Osteoblast (primary cell): ENCODE results near the gene BCAT1. TPM values are rescaled to one million over a fixed set of nuclear protein-coding genes. Genes with fewer than 3 reads are reported as not detected.

Source experiments
- DNase-seq: peaks from one replicate; pipeline ENCODE4 v3.0.0; 2011; ENCODE audit warnings: low spot score, mixed read lengths; ENCODE audit not compliant: insufficient read length; ENCODE audit errors: missing footprints
- H2AFZ ChIP-seq: 2 replicates; pipeline ENCODE4 v1.6.0; 2011; ENCODE audit warnings: mild to moderate bottlenecking, low read length
- H3K27ac ChIP-seq: 2 replicates; pipeline ENCODE4 v1.5.1; 2011; ENCODE audit warnings: mild to moderate bottlenecking, low read depth, low read length, moderate library complexity
- H3K27me3 ChIP-seq: 2 replicates; pipeline ENCODE4 v1.6.0; 2012; ENCODE audit warnings: mild to moderate bottlenecking, control low read depth, inconsistent platforms, low read length, moderate library complexity; ENCODE audit not compliant: insufficient read depth
- H3K36me3 ChIP-seq: 2 replicates; pipeline ENCODE4 v1.5.1; 2011; ENCODE audit warnings: mild to moderate bottlenecking, low read length, control low read depth, moderate library complexity; ENCODE audit not compliant: insufficient read depth
- H3K4me1 ChIP-seq: 2 replicates; pipeline ENCODE4 v1.5.1; 2011; ENCODE audit warnings: mild to moderate bottlenecking, low read length, control low read depth, moderate library complexity; ENCODE audit not compliant: insufficient read depth
- H3K4me2 ChIP-seq: 2 replicates; pipeline ENCODE4 v1.6.0; 2011; ENCODE audit warnings: mild to moderate bottlenecking, low read length; ENCODE audit not compliant: insufficient read depth
- H3K4me3 ChIP-seq: fragments of 200-600 bp; sonication (generic); 3 replicates; pipeline ENCODE4 v1.5.1; 2012; ENCODE audit warnings: mild to moderate bottlenecking, low read length, inconsistent platforms; ENCODE audit not compliant: insufficient read depth
- H3K79me2 ChIP-seq: 2 replicates; pipeline ENCODE4 v1.6.0; 2012; ENCODE audit warnings: mild to moderate bottlenecking, low read length, control low read depth, inconsistent platforms; ENCODE audit not compliant: insufficient read depth
- H3K9me3 ChIP-seq: 2 replicates; pipeline ENCODE4 v1.5.1; 2011; ENCODE audit warnings: low read depth, low read length, control low read depth
- H4K20me1 ChIP-seq: 2 replicates; pipeline ENCODE4 v1.6.0; 2012; ENCODE audit warnings: mild to moderate bottlenecking, low read length, control low read depth; ENCODE audit not compliant: insufficient read depth
- total RNA-seq: library from RNA; depleted of rRNA; stranded (reverse); fragments of >200 nt; gene quantifications from 2 replicates; pipeline ENCODE4 v1.2.3, GENCODE V29; 2012
- TF ChIP-seq, protein P1 (sequence below): IDR thresholded peaks from 2 replicates; pipeline ENCODE4 v1.5.1; 2011; ENCODE audit warnings: mild to moderate bottlenecking, low read depth, low read length, moderate library complexity; ENCODE audit errors: extremely low read depth

The BCAT1 gene
- total RNA-seq, 1 donor: 273 TPM

DNA sequence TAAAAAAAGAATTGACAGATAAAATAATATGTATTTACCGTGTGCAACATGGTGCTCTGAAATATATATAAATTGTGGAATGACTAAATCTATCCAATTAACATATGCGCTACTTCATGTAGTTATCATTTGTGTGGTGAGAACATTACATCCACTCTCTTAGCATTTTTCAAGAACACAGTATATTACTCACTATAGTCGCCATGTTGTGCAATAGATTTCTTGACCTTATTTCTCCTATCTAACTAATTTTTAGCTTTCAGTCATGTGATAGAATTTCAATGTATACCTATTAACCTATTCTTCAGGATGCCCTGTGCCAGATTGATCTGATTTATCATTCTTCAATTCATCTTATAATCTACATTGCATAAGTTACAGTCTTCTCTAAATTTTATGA lies 178.6 kb downstream of the BCAT1 start:
- DNase-seq: no peak
- Histone ChIP-seq H3K9me3 (no peaks in the 10 kb centered on the region), H2AFZ (peak overlapping the region; percentile 0), H3K27me3 (no peaks in the 10 kb centered on the region), H4K20me1 (no peaks in the 10 kb centered on the region), H3K4me2 (peak overlapping the region; percentile 11), H3K4me1 (peaks cover 5% of the 10 kb centered on the region), H3K27ac (peak overlapping the region; percentile 3), H3K79me2 (no peaks in the 10 kb centered on the region), H3K36me3 (no peaks in the 10 kb centered on the region), H3K4me3 (no peak overlapping the region)
- TF ChIP-seq, protein P1, sequence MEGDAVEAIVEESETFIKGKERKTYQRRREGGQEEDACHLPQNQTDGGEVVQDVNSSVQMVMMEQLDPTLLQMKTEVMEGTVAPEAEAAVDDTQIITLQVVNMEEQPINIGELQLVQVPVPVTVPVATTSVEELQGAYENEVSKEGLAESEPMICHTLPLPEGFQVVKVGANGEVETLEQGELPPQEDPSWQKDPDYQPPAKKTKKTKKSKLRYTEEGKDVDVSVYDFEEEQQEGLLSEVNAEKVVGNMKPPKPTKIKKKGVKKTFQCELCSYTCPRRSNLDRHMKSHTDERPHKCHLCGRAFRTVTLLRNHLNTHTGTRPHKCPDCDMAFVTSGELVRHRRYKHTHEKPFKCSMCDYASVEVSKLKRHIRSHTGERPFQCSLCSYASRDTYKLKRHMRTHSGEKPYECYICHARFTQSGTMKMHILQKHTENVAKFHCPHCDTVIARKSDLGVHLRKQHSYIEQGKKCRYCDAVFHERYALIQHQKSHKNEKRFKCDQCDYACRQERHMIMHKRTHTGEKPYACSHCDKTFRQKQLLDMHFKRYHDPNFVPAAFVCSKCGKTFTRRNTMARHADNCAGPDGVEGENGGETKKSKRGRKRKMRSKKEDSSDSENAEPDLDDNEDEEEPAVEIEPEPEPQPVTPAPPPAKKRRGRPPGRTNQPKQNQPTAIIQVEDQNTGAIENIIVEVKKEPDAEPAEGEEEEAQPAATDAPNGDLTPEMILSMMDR: no peak

DNA sequence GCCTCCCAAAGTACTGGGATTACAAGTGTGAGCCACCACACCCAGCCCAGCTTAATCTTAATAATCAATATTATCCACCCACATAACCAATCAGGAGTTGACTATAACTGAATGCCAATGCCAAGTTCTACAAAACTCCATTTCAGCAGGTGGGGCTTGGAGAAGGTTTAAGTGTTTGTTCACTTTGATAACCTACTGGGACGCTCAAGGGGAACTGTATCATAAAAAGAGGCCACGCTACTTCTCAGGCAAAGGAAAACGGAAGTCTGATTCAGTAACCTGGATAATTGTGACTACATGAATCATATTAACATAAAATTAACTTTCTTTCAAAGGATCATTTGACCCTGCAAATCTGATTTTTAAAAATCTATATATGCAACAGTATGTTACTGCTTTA lies 179.2 kb downstream of the BCAT1 start:
- H2AFZ ChIP-seq: no peak overlapping the region
- H4K20me1 ChIP-seq: no peaks in the 10 kb centered on the region
- H3K36me3 ChIP-seq: no peaks in the 10 kb centered on the region
- H3K4me2 ChIP-seq: no peak overlapping the region
- no peak overlapping the region for H3K4me3 ChIP-seq
- no peaks in the 10 kb centered on the region for H3K9me3 ChIP-seq
- H3K79me2 ChIP-seq: no peaks in the 10 kb centered on the region
- TF ChIP-seq, protein P1: no peak
- no peak for DNase-seq
- H3K4me1 ChIP-seq: peaks cover 5% of the 10 kb centered on the region
- no peaks in the 10 kb centered on the region for H3K27me3 ChIP-seq
- no peak overlapping the region for H3K27ac ChIP-seq

DNA sequence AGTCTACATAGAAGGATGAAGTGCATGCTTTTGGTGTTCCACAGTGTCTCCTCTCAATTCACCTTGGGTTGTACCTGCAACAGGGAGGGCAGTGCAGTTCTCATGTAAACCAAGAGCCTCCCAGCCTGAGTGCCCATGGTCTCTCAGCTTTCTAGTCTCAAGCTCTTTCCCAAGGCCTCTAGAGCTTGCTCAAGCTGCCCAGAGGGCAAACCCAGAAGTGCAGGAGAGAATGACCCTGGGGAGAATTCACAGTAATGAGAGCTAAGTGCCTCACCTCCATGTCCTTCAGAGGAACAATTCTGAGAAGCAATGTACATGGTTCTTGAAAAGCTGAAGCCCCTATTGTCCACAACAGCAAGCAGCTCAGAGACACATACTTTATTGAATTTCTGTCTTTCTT lies 180.5 kb downstream of the BCAT1 start:
- H3K4me2 ChIP-seq: no peak overlapping the region
- DNase-seq: no peak

DNA sequence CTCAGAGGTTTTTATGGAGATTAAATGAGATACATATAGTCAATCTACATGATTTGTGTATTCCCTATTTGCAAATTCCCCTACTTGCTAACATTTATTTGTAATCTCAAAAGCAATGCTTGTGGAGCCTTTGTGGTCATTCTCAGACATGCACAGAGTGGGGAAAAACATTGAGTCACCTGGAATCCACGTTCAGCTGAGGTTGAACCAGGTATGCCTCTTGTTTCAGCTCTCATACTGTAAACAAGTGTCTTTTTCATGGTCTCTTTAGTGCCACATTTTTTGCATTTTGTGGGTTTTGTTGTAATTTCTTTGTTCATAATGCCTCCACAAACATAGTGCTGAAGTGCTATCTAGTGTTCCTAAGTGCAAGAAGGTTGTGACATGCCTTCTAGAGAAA lies 181.9 kb downstream of the BCAT1 start:
- no peaks in the 10 kb centered on the region for H3K36me3 ChIP-seq
- no peaks in the 10 kb centered on the region for H4K20me1 ChIP-seq
- H3K27ac ChIP-seq: no peak overlapping the region
- H3K4me2 ChIP-seq: no peak overlapping the region
- DNase-seq: no peak
- TF ChIP-seq, protein P1: no peak
- no peaks in the 10 kb centered on the region for H3K27me3 ChIP-seq
- peaks cover 5% of the 10 kb centered on the region for H3K4me1 ChIP-seq
- H3K79me2 ChIP-seq: no peaks in the 10 kb centered on the region
- H3K9me3 ChIP-seq: no peaks in the 10 kb centered on the region
- no peak overlapping the region for H2AFZ ChIP-seq
- H3K4me3 ChIP-seq: no peak overlapping the region

More for the DNA sequence above, 180.5 kb downstream of the BCAT1 start:
- TF ChIP-seq, protein P1: no peak
- Histone ChIP-seq H3K4me3 (no peak overlapping the region), H4K20me1 (no peaks in the 10 kb centered on the region), H3K36me3 (no peaks in the 10 kb centered on the region), H2AFZ (no peak overlapping the region), H3K79me2 (no peaks in the 10 kb centered on the region), H3K4me1 (peaks cover 5% of the 10 kb centered on the region), H3K27ac (no peak overlapping the region), H3K27me3 (no peaks in the 10 kb centered on the region), H3K9me3 (no peaks in the 10 kb centered on the region)
